Measurements from ENCODE around the gene ARMCX1.

The ARMCX1 gene

GRCh38 chrX:101602077-101602476, 51.7 kb downstream of the ARMCX1 start:
- Histone ChIP-seq H3K9me3 (ENCODE audit: control insufficient read depth, low read length) (no peaks in the 10 kb centered on the region), H3K9ac (ENCODE audit: low read length) (no peak overlapping the region), H3K4me3 (ENCODE audit: low read length) (no peak overlapping the region), H3K4me1 (ENCODE audit: control insufficient read depth, insufficient read depth, low read length) (no peaks in the 10 kb centered on the region), H3K27me3 (ENCODE audit: control insufficient read depth, insufficient read depth, low read length) (no peaks in the 10 kb centered on the region), H3K36me3 (ENCODE audit: control insufficient read depth, insufficient read depth, low read length) (no peaks in the 10 kb centered on the region)
